SK-N-MC (cell line): ENCODE data around the gene MIF.

Experiments used
- EZH2 ChIP-seq: fragments of 200-600 bp; sonication (generic); IDR thresholded peaks from one replicate; pipeline ENCODE4 v1.6.1; 2017; ENCODE audit warnings: antibody characterized with exemption
- FOXP2 ChIP-seq: optimal IDR thresholded peaks from 2 replicates; pipeline ENCODE3; 2011; ENCODE audit warnings: mild to moderate bottlenecking, moderate library complexity; ENCODE audit not compliant: insufficient read depth; ENCODE audit errors: extremely low read length, control extremely low read depth
- POLR2AphosphoS5 ChIP-seq: IDR thresholded peaks from 2 replicates; pipeline ENCODE4 v1.6.1; 2012; ENCODE audit warnings: mild to moderate bottlenecking, low read depth, low read length, borderline replicate concordance

DNA sequence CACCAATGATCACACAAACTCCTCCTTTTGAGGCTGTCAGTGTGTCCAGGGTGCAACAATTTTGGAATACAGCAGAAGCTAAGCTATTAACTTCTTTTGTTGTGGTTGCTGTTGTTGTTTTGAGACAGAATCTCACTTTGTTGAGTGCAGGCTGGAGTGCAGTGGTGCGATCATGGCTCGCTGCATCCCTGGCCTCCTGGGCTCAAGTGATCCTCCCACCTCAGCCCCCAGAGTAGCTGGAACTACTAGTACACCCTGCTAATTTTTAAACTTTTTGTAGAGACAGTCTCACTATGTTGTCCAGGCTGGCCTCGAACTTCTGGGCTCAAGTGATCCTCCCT is 44.8 kb downstream of the MIF start:
- no peak for TF ChIP-seq EZH2
- no peak for TF ChIP-seq POLR2AphosphoS5
- TF ChIP-seq FOXP2: no peak
